Liver (tissue), 9 donors: ENCODE data around the gene NLRP11. TPM values are rescaled to one million over a fixed set of nuclear protein-coding genes. Genes with fewer than 3 reads are reported as not detected.

ENCODE experiments used
- DNase-seq: peaks from one replicate; pipeline ENCODE4 v3.0.0-alpha.2; 2017; ENCODE audit warnings: low spot score
- H3K27ac ChIP-seq, 2 donors: one replicate each; pipeline ENCODE4 v1.7.0; 2013; ENCODE audit warnings: inconsistent platforms in 2 of 2, low read length in 2 of 2, control low read depth in 1 of 2, low read depth in 1 of 2, mild to moderate bottlenecking in 1 of 2
- H3K27me3 ChIP-seq, 4 donors: one replicate each; pipeline versions ENCODE4 v1.6.1 to v1.7.0; 2013; ENCODE audit warnings: low read length in 3 of 4, inconsistent platforms in 1 of 4, mild to moderate bottlenecking in 1 of 4, moderate library complexity in 1 of 4; ENCODE audit not compliant: control insufficient read depth in 4 of 4, insufficient read depth in 4 of 4
- H3K36me3 ChIP-seq, 4 donors: one replicate each; pipeline versions ENCODE4 v1.6.1 to v1.7.0; 2013; ENCODE audit warnings: low read length in 3 of 4, mild to moderate bottlenecking in 3 of 4, low read depth in 1 of 4, moderate library complexity in 1 of 4; ENCODE audit not compliant: control insufficient read depth in 4 of 4, insufficient read depth in 3 of 4
- H3K4me1 ChIP-seq, 4 donors: one replicate each; pipeline versions ENCODE4 v1.6.1 to v1.7.0; 2013; ENCODE audit warnings: low read length in 3 of 4, mild to moderate bottlenecking in 3 of 4, moderate library complexity in 1 of 4; ENCODE audit not compliant: control insufficient read depth in 4 of 4, insufficient read depth in 4 of 4
- H3K4me3 ChIP-seq, 3 donors: one replicate each; pipeline versions ENCODE4 v1.6.1 to v1.7.0; 2013; ENCODE audit warnings: low read length in 3 of 3, control low read depth in 1 of 3, low read depth in 1 of 3, mild to moderate bottlenecking in 1 of 3
- H3K9ac ChIP-seq, 2 donors: one replicate each; pipeline ENCODE4 v1.7.0; 2013; ENCODE audit warnings: low read length in 2 of 2, mild to moderate bottlenecking in 2 of 2, moderate library complexity in 2 of 2, control low read depth in 1 of 2, low read depth in 1 of 2
- H3K9me3 ChIP-seq, 4 donors: one replicate each; pipeline versions ENCODE4 v1.6.1 to v1.7.0; 2013; ENCODE audit warnings: low read length in 3 of 4; ENCODE audit not compliant: control insufficient read depth in 4 of 4
- EGR1 ChIP-seq, 2 donors: IDR thresholded peaks; 2 replicates each; pipeline ENCODE4 v1.6.1; 2016 to 2018; ENCODE audit warnings: antibody characterized with exemption in 2 of 2, low read depth in 2 of 2
- FOXA1 ChIP-seq: IDR thresholded peaks from 2 replicates; pipeline ENCODE4 v1.6.1; 2016; ENCODE audit warnings: antibody characterized with exemption
- FOXA2 ChIP-seq: IDR thresholded peaks from 2 replicates; pipeline ENCODE4 v1.6.1; 2016; ENCODE audit warnings: antibody characterized with exemption
- GABPA ChIP-seq, 2 donors: IDR thresholded peaks in 1 of 2; conservative IDR thresholded peaks in 1 of 2; 2 replicates each; pipeline ENCODE4 v1.6.1; 2016; ENCODE audit warnings: antibody characterized with exemption in 2 of 2, mild to moderate bottlenecking in 1 of 2, moderate library complexity in 1 of 2
- HNF4A ChIP-seq, 2 donors: conservative IDR thresholded peaks; 2 replicates each; pipeline ENCODE4 v1.6.1; 2016; ENCODE audit warnings: antibody characterized with exemption in 2 of 2, mild to moderate bottlenecking in 2 of 2
- HNF4G ChIP-seq: IDR thresholded peaks from 2 replicates; pipeline ENCODE4 v1.6.1; 2016; ENCODE audit warnings: antibody characterized with exemption
- JUND ChIP-seq, 2 donors: IDR thresholded peaks; 2 replicates each; pipeline ENCODE4 v1.6.1; 2016; ENCODE audit warnings: antibody characterized with exemption in 2 of 2
- NR2F2 ChIP-seq: IDR thresholded peaks from 2 replicates; pipeline ENCODE4 v1.6.1; 2016; ENCODE audit warnings: antibody characterized with exemption
- RAD21 ChIP-seq, 2 donors: IDR thresholded peaks; 2 replicates each; pipeline ENCODE4 v1.6.1; 2016; ENCODE audit warnings: antibody characterized with exemption in 2 of 2, mild to moderate bottlenecking in 2 of 2
- RXRA ChIP-seq, 2 donors: IDR thresholded peaks; 2 replicates each; pipeline ENCODE4 v1.6.1; 2017 to 2018; ENCODE audit warnings: antibody characterized with exemption in 2 of 2, mild to moderate bottlenecking in 1 of 2
- SP1 ChIP-seq: IDR thresholded peaks from 2 replicates; pipeline ENCODE4 v1.6.1; 2018; ENCODE audit warnings: antibody characterized with exemption, mild to moderate bottlenecking
- TAF1 ChIP-seq: conservative IDR thresholded peaks from 2 replicates; pipeline ENCODE4 v1.6.1; 2016; ENCODE audit warnings: antibody characterized with exemption, mild to moderate bottlenecking
- YY1 ChIP-seq: IDR thresholded peaks from 2 replicates; pipeline ENCODE4 v1.6.1; 2016; ENCODE audit warnings: antibody characterized with exemption, mild to moderate bottlenecking
- WGBS: extraction: QIAGEN DNeasy Blood & Tissue Kit; methylation state at CpG from one replicate; pipeline ENCODE4 v1.1.7; 2013; 5-methylcytosine and 5-hydroxymethylcytosine counted together
- polyA plus RNA-seq, 2 donors: library from polyadenylated mRNA; stranded (reverse) in 1 of 2; unstranded in 1 of 2; fragments of 200-250 nt in 1 of 2; fragments of >200 nt in 1 of 2; fragmentation: Nextera tagmentation in 1 of 2; extraction: Ambion mirVana in 1 of 2; gene quantifications; one replicate each; pipeline versions ENCODE4 v1.2.1 to v1.2.3, GENCODE V29; 2013 to 2015
- total RNA-seq, 2 donors: library from RNA; depleted of rRNA; stranded (reverse); fragments of >200 nt; gene quantifications; one replicate each; pipeline ENCODE4 v1.2.3, GENCODE V29; 2014
- TF ChIP-seq, protein P1 (sequence below): fragments of 150-350 bp; IDR thresholded peaks from 2 replicates; pipeline ENCODE4 v1.5.1; 2017; ENCODE audit warnings: improper control_type of control experiment, low read depth, low read length; ENCODE audit not compliant: missing input control
- TF ChIP-seq, protein P2 (sequence below): IDR thresholded peaks from 2 replicates; pipeline ENCODE4 v1.6.1; 2016; ENCODE audit warnings: antibody characterized with exemption
- TF ChIP-seq, protein P3 (sequence below): IDR thresholded peaks from 2 replicates; pipeline ENCODE4 v1.6.1; 2016; ENCODE audit warnings: antibody characterized with exemption
- TF ChIP-seq, protein P4 (sequence below): IDR thresholded peaks from 2 replicates; pipeline ENCODE4 v1.6.1; 2016; ENCODE audit warnings: antibody characterized with exemption
- TF ChIP-seq, protein P5 (sequence below): IDR thresholded peaks from 2 replicates; pipeline ENCODE4 v1.6.1; 2016; ENCODE audit warnings: antibody characterized with exemption, mild to moderate bottlenecking
- donor health status: healthy.
- donor health status: healthy.
- donor health status: healthy.
- donor health status: healthy.
- donor health status: healthy.

NLRP11 gene
- total and polyA plus RNA-seq, 4 donors, result 0.28 to 0.33 TPM; not detected in 2

DNA sequence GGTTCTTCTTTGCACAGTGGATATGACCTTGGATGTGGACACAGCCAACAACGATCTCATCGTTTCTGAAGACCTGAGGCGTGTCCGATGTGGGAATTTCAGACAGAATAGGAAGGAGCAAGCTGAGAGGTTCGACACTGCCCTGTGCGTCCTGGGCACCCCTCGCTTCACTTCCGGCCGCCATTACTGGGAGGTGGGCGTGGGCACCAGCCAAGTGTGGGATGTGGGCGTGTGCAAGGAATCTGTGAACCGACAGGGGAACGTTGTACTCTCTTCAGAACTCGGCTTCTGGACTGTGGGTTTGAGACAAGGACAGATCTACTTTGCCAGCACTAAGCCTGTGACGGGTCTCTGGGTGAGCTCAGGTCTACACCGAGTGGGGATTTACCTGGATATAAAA is 53.5 kb downstream of the NLRP11 start:
- no peak for DNase-seq
- H3K27me3 ChIP-seq, result peaks cover 0 to 4% (median 0%) of the 10 kb centered on the region in 4 donors
- 79% methylated on average over 16 of the region's 16 CpGs for WGBS

More for the DNA sequence above, 53.5 kb downstream of the NLRP11 start:
- Histone ChIP-seq H3K9me3 (no peaks in the 10 kb centered on the region), H3K9ac (no peak overlapping the region), H3K4me1 (no peaks in the 10 kb centered on the region), H3K27ac (no peak overlapping the region), H3K36me3 (no peaks in the 10 kb centered on the region), H3K4me3 (no peak overlapping the region)
- TF ChIP-seq GABPA (IDR thresholded peaks at IDR 0.05 in 1 of 2, conservative IDR thresholded peaks at IDR 0.05 in 1 of 2) (no peak), HNF4A (conservative IDR thresholded peaks at IDR 0.05) (no peak), FOXA2 (no peak), EGR1 (IDR thresholded peaks at IDR 0.05; ENCODE audit: low read depth in 2 of 2) (no peak), FOXA1 (no peak), HNF4G (no peak), RXRA (IDR thresholded peaks at IDR 0.05) (no peak), SP1 (no peak), TAF1 (no peak), YY1 (no peak), RAD21 (IDR thresholded peaks at IDR 0.05) (no peak), JUND (IDR thresholded peaks at IDR 0.05) (no peak), NR2F2 (no peak)
- TF ChIP-seq, protein P1, sequence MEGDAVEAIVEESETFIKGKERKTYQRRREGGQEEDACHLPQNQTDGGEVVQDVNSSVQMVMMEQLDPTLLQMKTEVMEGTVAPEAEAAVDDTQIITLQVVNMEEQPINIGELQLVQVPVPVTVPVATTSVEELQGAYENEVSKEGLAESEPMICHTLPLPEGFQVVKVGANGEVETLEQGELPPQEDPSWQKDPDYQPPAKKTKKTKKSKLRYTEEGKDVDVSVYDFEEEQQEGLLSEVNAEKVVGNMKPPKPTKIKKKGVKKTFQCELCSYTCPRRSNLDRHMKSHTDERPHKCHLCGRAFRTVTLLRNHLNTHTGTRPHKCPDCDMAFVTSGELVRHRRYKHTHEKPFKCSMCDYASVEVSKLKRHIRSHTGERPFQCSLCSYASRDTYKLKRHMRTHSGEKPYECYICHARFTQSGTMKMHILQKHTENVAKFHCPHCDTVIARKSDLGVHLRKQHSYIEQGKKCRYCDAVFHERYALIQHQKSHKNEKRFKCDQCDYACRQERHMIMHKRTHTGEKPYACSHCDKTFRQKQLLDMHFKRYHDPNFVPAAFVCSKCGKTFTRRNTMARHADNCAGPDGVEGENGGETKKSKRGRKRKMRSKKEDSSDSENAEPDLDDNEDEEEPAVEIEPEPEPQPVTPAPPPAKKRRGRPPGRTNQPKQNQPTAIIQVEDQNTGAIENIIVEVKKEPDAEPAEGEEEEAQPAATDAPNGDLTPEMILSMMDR, result no peak
- TF ChIP-seq, protein P2, sequence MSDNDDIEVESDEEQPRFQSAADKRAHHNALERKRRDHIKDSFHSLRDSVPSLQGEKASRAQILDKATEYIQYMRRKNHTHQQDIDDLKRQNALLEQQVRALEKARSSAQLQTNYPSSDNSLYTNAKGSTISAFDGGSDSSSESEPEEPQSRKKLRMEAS, result no peak
- TF ChIP-seq, protein P3, sequence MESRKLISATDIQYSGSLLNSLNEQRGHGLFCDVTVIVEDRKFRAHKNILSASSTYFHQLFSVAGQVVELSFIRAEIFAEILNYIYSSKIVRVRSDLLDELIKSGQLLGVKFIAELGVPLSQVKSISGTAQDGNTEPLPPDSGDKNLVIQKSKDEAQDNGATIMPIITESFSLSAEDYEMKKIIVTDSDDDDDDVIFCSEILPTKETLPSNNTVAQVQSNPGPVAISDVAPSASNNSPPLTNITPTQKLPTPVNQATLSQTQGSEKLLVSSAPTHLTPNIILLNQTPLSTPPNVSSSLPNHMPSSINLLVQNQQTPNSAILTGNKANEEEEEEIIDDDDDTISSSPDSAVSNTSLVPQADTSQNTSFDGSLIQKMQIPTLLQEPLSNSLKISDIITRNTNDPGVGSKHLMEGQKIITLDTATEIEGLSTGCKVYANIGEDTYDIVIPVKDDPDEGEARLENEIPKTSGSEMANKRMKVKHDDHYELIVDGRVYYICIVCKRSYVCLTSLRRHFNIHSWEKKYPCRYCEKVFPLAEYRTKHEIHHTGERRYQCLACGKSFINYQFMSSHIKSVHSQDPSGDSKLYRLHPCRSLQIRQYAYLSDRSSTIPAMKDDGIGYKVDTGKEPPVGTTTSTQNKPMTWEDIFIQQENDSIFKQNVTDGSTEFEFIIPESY, result no peak
- TF ChIP-seq, protein P4, sequence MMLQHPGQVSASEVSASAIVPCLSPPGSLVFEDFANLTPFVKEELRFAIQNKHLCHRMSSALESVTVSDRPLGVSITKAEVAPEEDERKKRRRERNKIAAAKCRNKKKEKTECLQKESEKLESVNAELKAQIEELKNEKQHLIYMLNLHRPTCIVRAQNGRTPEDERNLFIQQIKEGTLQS, result no peak
- TF ChIP-seq, protein P5, sequence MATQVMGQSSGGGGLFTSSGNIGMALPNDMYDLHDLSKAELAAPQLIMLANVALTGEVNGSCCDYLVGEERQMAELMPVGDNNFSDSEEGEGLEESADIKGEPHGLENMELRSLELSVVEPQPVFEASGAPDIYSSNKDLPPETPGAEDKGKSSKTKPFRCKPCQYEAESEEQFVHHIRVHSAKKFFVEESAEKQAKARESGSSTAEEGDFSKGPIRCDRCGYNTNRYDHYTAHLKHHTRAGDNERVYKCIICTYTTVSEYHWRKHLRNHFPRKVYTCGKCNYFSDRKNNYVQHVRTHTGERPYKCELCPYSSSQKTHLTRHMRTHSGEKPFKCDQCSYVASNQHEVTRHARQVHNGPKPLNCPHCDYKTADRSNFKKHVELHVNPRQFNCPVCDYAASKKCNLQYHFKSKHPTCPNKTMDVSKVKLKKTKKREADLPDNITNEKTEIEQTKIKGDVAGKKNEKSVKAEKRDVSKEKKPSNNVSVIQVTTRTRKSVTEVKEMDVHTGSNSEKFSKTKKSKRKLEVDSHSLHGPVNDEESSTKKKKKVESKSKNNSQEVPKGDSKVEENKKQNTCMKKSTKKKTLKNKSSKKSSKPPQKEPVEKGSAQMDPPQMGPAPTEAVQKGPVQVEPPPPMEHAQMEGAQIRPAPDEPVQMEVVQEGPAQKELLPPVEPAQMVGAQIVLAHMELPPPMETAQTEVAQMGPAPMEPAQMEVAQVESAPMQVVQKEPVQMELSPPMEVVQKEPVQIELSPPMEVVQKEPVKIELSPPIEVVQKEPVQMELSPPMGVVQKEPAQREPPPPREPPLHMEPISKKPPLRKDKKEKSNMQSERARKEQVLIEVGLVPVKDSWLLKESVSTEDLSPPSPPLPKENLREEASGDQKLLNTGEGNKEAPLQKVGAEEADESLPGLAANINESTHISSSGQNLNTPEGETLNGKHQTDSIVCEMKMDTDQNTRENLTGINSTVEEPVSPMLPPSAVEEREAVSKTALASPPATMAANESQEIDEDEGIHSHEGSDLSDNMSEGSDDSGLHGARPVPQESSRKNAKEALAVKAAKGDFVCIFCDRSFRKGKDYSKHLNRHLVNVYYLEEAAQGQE, result no peak
